Measurements from ENCODE around the gene C2orf92.

The C2orf92 gene

GRCh38 chr2:97673182-97673914 is 3.8 kb downstream of the C2orf92 start:
- TF ChIP-seq GATA2 (IDR thresholded peaks at IDR 0.05; ENCODE audit: low read depth, low read length) (no peak), GATA3 (IDR thresholded peaks at IDR 0.05; ENCODE audit: low read depth, low read length) (no peak)

GRCh38 chr2:97673915-97674283 is 4.4 kb downstream of the C2orf92 start:
- TF ChIP-seq GATA3 (IDR thresholded peaks at IDR 0.05; ENCODE audit: low read depth, low read length) = no peak

GRCh38 chr2:97675430-97676113 is 6.1 kb downstream of the C2orf92 start:
- TF ChIP-seq GATA3 (IDR thresholded peaks at IDR 0.05; ENCODE audit: low read depth, low read length) (no peak), GATA2 (IDR thresholded peaks at IDR 0.05; ENCODE audit: low read depth, low read length) (no peak)

- TF ChIP-seq GATA3 (IDR thresholded peaks at IDR 0.05; ENCODE audit: low read depth, low read length) = no peak
- TF ChIP-seq GATA2 (IDR thresholded peaks at IDR 0.05; ENCODE audit: low read depth, low read length) = no peak
These were observed 7.1 kb downstream of the C2orf92 start for GRCh38 chr2:97676620-97677019.

DNA sequence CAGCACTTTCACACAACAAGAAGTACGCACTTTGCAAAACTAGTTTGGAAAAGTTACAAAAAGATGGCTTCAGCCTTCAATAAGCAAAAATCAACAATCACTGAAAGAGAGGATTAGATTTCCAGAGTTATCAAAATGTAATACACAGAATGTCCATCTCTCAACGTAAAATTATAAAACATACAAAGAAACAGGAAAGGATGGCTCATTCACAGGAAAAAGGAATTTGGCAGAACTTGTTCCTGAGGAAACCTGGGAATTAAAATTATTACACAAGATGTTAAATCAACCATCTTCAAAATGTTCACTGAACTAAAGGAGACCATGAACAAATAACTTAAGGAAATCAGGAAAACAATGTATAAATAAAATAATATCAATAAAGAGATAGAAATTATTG is 8.0 kb downstream of the C2orf92 start:
- TF ChIP-seq GATA3 (IDR thresholded peaks at IDR 0.05; ENCODE audit: low read depth, low read length) (no peak), GATA2 (IDR thresholded peaks at IDR 0.05; ENCODE audit: low read depth, low read length) (no peak)

GRCh38 chr2:97678298-97678697 is 8.8 kb downstream of the C2orf92 start:
- TF ChIP-seq GATA3 (IDR thresholded peaks at IDR 0.05; ENCODE audit: low read depth, low read length) (no peak), GATA2 (IDR thresholded peaks at IDR 0.05; ENCODE audit: low read depth, low read length) (no peak)

- TF ChIP-seq GATA3 (IDR thresholded peaks at IDR 0.05; ENCODE audit: low read depth, low read length) = no peak
- no peak for TF ChIP-seq GATA2 (IDR thresholded peaks at IDR 0.05; ENCODE audit: low read depth, low read length)
These were observed 18.7 kb downstream of the C2orf92 start for GRCh38 chr2:97688062-97688827.

GRCh38 chr2:97691166-97691565 is 21.7 kb downstream of the C2orf92 start:
- TF ChIP-seq GATA2 (IDR thresholded peaks at IDR 0.05; ENCODE audit: low read depth, low read length) = no peak
- TF ChIP-seq GATA3 (IDR thresholded peaks at IDR 0.05; ENCODE audit: low read depth, low read length) = no peak

- TF ChIP-seq GATA2 (IDR thresholded peaks at IDR 0.05; ENCODE audit: low read depth, low read length) (no peak), GATA3 (IDR thresholded peaks at IDR 0.05; ENCODE audit: low read depth, low read length) (no peak)
These were observed 24.0 kb downstream of the C2orf92 start for GRCh38 chr2:97693476-97693875.

GRCh38 chr2:97695744-97696143 is 26.2 kb downstream of the C2orf92 start:
- no peak for TF ChIP-seq GATA3 (IDR thresholded peaks at IDR 0.05; ENCODE audit: low read depth, low read length)
- no peak for TF ChIP-seq GATA2 (IDR thresholded peaks at IDR 0.05; ENCODE audit: low read depth, low read length)

DNA sequence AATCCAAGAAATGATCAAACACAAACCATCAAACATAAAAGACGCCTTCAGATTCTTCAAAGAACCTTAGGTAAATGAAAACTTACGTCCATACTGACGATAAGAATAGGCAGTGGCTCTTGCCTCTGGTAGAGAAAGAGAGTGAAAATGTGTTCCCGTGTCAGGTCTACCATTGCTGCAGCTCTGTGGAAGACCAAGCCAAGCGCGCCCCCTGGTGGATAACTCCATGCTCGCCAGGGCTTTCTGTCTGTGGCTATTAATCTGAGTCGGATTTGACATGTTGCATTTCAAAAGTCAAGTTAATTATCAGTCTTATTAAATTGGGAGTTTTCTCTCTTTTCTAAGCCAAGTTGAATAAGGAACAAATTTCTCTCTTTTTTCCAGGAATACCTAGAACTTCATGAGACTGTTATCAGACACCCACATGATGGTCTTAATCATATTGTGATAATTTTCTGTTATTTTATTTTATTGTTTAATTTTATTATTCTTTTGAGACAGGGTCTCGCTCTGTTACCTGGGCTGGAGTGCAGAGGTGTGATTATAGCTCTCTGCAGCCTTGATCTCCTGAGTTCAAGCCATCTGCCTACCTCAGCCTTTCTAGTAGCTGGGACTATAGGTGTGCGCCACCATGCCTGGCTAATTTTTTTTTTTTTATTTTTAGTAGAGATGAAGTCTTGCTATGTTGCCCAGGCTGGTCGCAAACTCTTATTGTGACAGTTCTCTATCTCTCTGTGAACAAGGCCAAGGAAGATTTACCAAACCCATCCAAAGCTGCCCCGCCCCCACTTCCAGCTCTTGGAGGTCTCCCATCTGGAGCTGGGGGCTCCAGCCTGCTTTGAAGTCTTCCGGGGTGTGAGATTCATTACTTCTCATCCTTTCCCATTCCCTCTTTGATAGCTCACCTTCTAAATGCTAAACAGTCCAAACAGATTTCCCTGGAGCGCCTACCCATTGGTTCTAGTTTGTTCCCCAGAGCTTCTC is 28.0 kb downstream of the C2orf92 start:
- TF ChIP-seq GATA3 (IDR thresholded peaks at IDR 0.05; ENCODE audit: low read depth, low read length) (no peak), GATA2 (IDR thresholded peaks at IDR 0.05; ENCODE audit: low read depth, low read length) (no peak)

GRCh38 chr2:97698530-97698929 is 29.0 kb downstream of the C2orf92 start:
- no peak for TF ChIP-seq GATA2 (IDR thresholded peaks at IDR 0.05; ENCODE audit: low read depth, low read length)
- TF ChIP-seq GATA3 (IDR thresholded peaks at IDR 0.05; ENCODE audit: low read depth, low read length) = no peak

GRCh38 chr2:97699765-97700444 is 30.4 kb downstream of the C2orf92 start:
- no peak for TF ChIP-seq GATA2 (IDR thresholded peaks at IDR 0.05; ENCODE audit: low read depth, low read length)
- TF ChIP-seq GATA3 (IDR thresholded peaks at IDR 0.05; ENCODE audit: low read depth, low read length) = no peak
